A673 (cell line): ENCODE data around the gene PUS3. TPM values are rescaled to one million over a fixed set of nuclear protein-coding genes. Genes with fewer than 3 reads are reported as not detected.

ENCODE experiments used
- BruUV-seq: library from RNA; stranded (reverse); fragments of 400-500 nt; replicated peaks from 2 replicates; lab custom pipeline; 2021; lab: Mats Ljungman, UMichigan
- CTCF ChIA-PET: fragments of 300-600 bp; sonication (Branson Sonifier 250); formaldehyde crosslinking; loops from one replicate; lab custom pipeline; 2022; ENCODE audit warnings: antibody characterized with exemption; lab: Charles Lee
- POLR2A ChIA-PET: fragments of 300-600 bp; sonication (Branson Sonifier 250); formaldehyde crosslinking; loops from one replicate; lab custom pipeline; 2022; ENCODE audit warnings: antibody characterized with exemption; ENCODE audit not compliant: low non-redundant PET; lab: Charles Lee
- DNase-seq: peaks from one replicate; pipeline ENCODE4 v3.0.0-alpha.2; 2015; ENCODE audit warnings: low spot score
- H3K27ac ChIP-seq: fragments of 200-600 bp; sonication (generic); 2 replicates; pipeline ENCODE4 v1.5.1; 2016; ENCODE audit warnings: mixed run types, low read depth, mild to moderate bottlenecking, mixed read lengths, antibody characterized with exemption, low read length; ENCODE audit not compliant: poor library complexity, severe bottlenecking
- H3K27me3 ChIP-seq: fragments of 200-600 bp; sonication (generic); replicated peaks from 2 replicates; pipeline ENCODE4 v1.6.1; 2017; ENCODE audit warnings: mixed run types, low read depth, mild to moderate bottlenecking, mixed read lengths, antibody characterized with exemption, low read length; ENCODE audit not compliant: insufficient read depth, poor library complexity
- H3K36me3 ChIP-seq: fragments of 200-600 bp; sonication (generic); 2 replicates; pipeline ENCODE4 v1.6.1; 2016; ENCODE audit warnings: mixed run types, mild to moderate bottlenecking, mixed read lengths, antibody characterized with exemption, low read length; ENCODE audit not compliant: insufficient read depth, poor library complexity, severe bottlenecking
- H3K4me1 ChIP-seq: fragments of 200-600 bp; sonication (generic); 2 replicates; pipeline ENCODE4 v1.6.1; 2017; ENCODE audit warnings: mixed run types, mild to moderate bottlenecking, mixed read lengths, antibody characterized with exemption, low read length; ENCODE audit not compliant: insufficient read depth, poor library complexity, severe bottlenecking
- H3K4me3 ChIP-seq: fragments of 200-600 bp; sonication (generic); 2 replicates; pipeline ENCODE4 v1.5.1; 2016; ENCODE audit warnings: low read depth, mixed run types, mild to moderate bottlenecking, mixed read lengths, low read length; ENCODE audit not compliant: poor library complexity, severe bottlenecking
- H3K9me3 ChIP-seq: fragments of 200-600 bp; sonication (generic); 2 replicates; pipeline ENCODE4 v1.6.1; 2016; ENCODE audit warnings: mixed run types, low read depth, mild to moderate bottlenecking, mixed read lengths, antibody characterized with exemption, low read length; ENCODE audit not compliant: poor library complexity, severe bottlenecking
- CTCF ChIP-seq: fragments of 300-800, 200-600 bp; sonication (generic); conservative IDR thresholded peaks from 2 replicates; pipeline ENCODE4 v1.5.1; 2017; ENCODE audit warnings: low read depth, mild to moderate bottlenecking, antibody characterized with exemption, low read length, moderate library complexity, mixed read lengths
- EZH2 ChIP-seq: fragments of 200-600 bp; sonication (generic); IDR thresholded peaks from 2 replicates; pipeline ENCODE4 v1.6.1; 2017; ENCODE audit warnings: borderline replicate concordance, low read depth, mild to moderate bottlenecking, mixed read lengths, antibody characterized with exemption, low read length; ENCODE audit not compliant: poor library complexity, severe bottlenecking
- intact Hi-C: fragments of 100-400 bp; cut with micrococcal nuclease; formaldehyde crosslinking; loops from one replicate; pipeline ENCODE4 v1.10.0; 2022; ENCODE audit not compliant: unreplicated experiment
- total RNA-seq: library from RNA; stranded (reverse); gene quantifications from 2 replicates; pipeline ENCODE4 v1.2.3, GENCODE V29; 2021

Gene PUS3
- total RNA-seq, 1 experiment from 2014 or later = 18.7 TPM

- Histone ChIP-seq H3K27ac (no peak overlapping the region), H3K36me3 (no peaks in the 10 kb centered on the region), H3K27me3 (peaks cover 12% of the 10 kb centered on the region), H3K4me1 (no peaks in the 10 kb centered on the region), H3K9me3 (no peaks in the 10 kb centered on the region), H3K4me3 (no peak overlapping the region)
- intact Hi-C loops = loop anchor here (5.0 kb wide), 1 partner anchor 137 kb away; the partner anchor contains the start of gene CDON
- POLR2A ChIA-PET = no interaction called here
- no peak for DNase-seq
- TF ChIP-seq CTCF (no peak), EZH2 (no peak)
- no TSS peak for BruUV-seq
- CTCF ChIA-PET = no interaction called here
Measured at GRCh38 chr11:125925247-125925740, 22.3 kb upstream of the PUS3 start.

GRCh38 chr11:125924384-125925007 lies 21.5 kb upstream of the PUS3 start:
- CTCF ChIA-PET = interaction anchor here (1.9 kb wide), 1 partner anchor 269 kb away, joined by 7 read pairs; no protein-coding TSS in a partner anchor

GRCh38 chr11:125923633-125924032 lies 20.6 kb upstream of the PUS3 start:
- no TSS peak for BruUV-seq

More at GRCh38 chr11:125924384-125925007, 21.5 kb upstream of the PUS3 start:
- intact Hi-C loops = loop anchor here (5.0 kb wide), 1 partner anchor 138 kb away; the partner anchor contains the start of gene CDON
- Histone ChIP-seq H3K27ac (no peak overlapping the region), H3K9me3 (no peaks in the 10 kb centered on the region), H3K36me3 (no peaks in the 10 kb centered on the region), H3K27me3 (peaks cover 12% of the 10 kb centered on the region), H3K4me1 (no peaks in the 10 kb centered on the region), H3K4me3 (no peak overlapping the region)
- no peak for TF ChIP-seq CTCF
- no peak for TF ChIP-seq EZH2
- no TSS peak for BruUV-seq
- no peak for DNase-seq
- POLR2A ChIA-PET = no interaction called here

More at GRCh38 chr11:125923633-125924032, 20.6 kb upstream of the PUS3 start:
- H3K27me3 ChIP-seq = peaks cover 12% of the 10 kb centered on the region
- intact Hi-C loops = loop anchor here (1.0 kb wide), 1 partner anchor 271 kb away; no protein-coding TSS in a partner anchor
- CTCF ChIA-PET = interaction anchor here (1.9 kb wide), 1 partner anchor 270 kb away, joined by 7 read pairs; no protein-coding TSS in a partner anchor
- POLR2A ChIA-PET = no interaction called here
- no peak for TF ChIP-seq EZH2
- no peak for TF ChIP-seq CTCF
- H3K36me3 ChIP-seq = no peaks in the 10 kb centered on the region
- no peaks in the 10 kb centered on the region for H3K9me3 ChIP-seq
- no peaks in the 10 kb centered on the region for H3K4me1 ChIP-seq
- H3K4me3 ChIP-seq = no peak overlapping the region
- no peak for DNase-seq
- H3K27ac ChIP-seq = no peak overlapping the region
